GDM1 (cell line): Measurements from ENCODE around the gene DRC1.

Experiments
- DNase-seq: peaks from one replicate; lab custom pipeline; 2025; lab: John Stamatoyannopoulos, UW

Gene DRC1

GRCh38 chr2:26399771-26400376 lies 1.8 kb upstream of the DRC1 start:
- DNase-seq, result no peak

- DNase-seq, result no peak
Observed at GRCh38 chr2:26400723-26401122, 997 bp upstream of the DRC1 start.

GRCh38 chr2:26407526-26407925 lies 5.8 kb downstream of the DRC1 start:
- DNase-seq, result no peak

GRCh38 chr2:26409785-26410184 lies 8.1 kb downstream of the DRC1 start:
- no peak for DNase-seq

- no peak for DNase-seq
Observed at GRCh38 chr2:26410764-26411243, 9.1 kb downstream of the DRC1 start.

- no peak for DNase-seq
Observed at GRCh38 chr2:26411419-26411818, 9.7 kb downstream of the DRC1 start.

GRCh38 chr2:26412091-26412673 lies 10.5 kb downstream of the DRC1 start:
- peak; percentile 44 for DNase-seq

- DNase-seq, result no peak
Observed at GRCh38 chr2:26414311-26414710, 12.6 kb downstream of the DRC1 start.

GRCh38 chr2:26421961-26422360 lies 20.2 kb downstream of the DRC1 start:
- no peak for DNase-seq

GRCh38 chr2:26422947-26423629 lies 21.4 kb downstream of the DRC1 start:
- no peak for DNase-seq

GRCh38 chr2:26423750-26424149 lies 22.0 kb downstream of the DRC1 start:
- no peak for DNase-seq

GRCh38 chr2:26424221-26424620 lies 22.5 kb downstream of the DRC1 start:
- no peak for DNase-seq

GRCh38 chr2:26428846-26429245 lies 27.1 kb downstream of the DRC1 start:
- no peak for DNase-seq

GRCh38 chr2:26429779-26430578 lies 28.3 kb downstream of the DRC1 start:
- DNase-seq, result no peak

GRCh38 chr2:26430826-26431225 lies 29.1 kb downstream of the DRC1 start:
- DNase-seq, result no peak

- no peak for DNase-seq
Observed at GRCh38 chr2:26432363-26432762, 30.6 kb downstream of the DRC1 start.

- DNase-seq, result no peak
Observed at GRCh38 chr2:26432859-26433258, 31.1 kb downstream of the DRC1 start.

GRCh38 chr2:26435106-26435505 lies 33.4 kb downstream of the DRC1 start:
- no peak for DNase-seq

- no peak for DNase-seq
Observed at GRCh38 chr2:26438526-26438925, 36.8 kb downstream of the DRC1 start.

GRCh38 chr2:26438926-26439325 lies 37.2 kb downstream of the DRC1 start:
- no peak for DNase-seq

- DNase-seq, result no peak
Observed at GRCh38 chr2:26442301-26442700, 40.6 kb downstream of the DRC1 start.

GRCh38 chr2:26442707-26443106 lies 41.0 kb downstream of the DRC1 start:
- no peak for DNase-seq

GRCh38 chr2:26444236-26444635 lies 42.5 kb downstream of the DRC1 start:
- no peak for DNase-seq
